ENCODE measurements around the gene GPATCH1. TPM values are rescaled to one million over a fixed set of nuclear protein-coding genes. Genes with fewer than 3 reads are reported as not detected.
"Not testable (repeated sequence)": the region's sequence is repeated elsewhere in the genome, so short reads cannot be mapped to it uniquely, and the experiment has no call there.

The GPATCH1 gene
- total and polyA plus RNA-seq, 2 experiments from 2014 or later = 5.7 to 6.4 TPM

DNA sequence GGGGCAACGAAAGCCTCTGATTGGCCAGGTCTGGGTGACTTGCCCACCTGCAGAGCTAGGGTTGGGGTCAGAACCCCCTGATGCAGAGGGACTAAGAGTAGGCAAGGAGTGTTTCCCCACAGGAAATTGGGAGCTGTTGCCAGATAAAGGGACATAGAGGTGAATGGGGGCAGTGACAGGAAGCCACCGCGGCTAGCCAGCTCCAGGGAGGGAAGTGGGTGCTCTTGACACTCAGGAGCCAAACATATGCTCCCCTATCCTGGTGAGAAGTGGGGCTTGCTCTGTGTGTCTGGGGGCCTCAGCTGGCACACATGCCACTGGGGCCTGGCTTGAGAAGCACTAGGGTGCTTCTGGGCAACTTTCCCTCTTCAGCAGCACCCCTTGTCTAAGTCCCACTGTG, 76.9 kb downstream of the GPATCH1 start:
- Histone ChIP-seq H3K4me1 (ENCODE audit: low read depth) (no peaks in the 10 kb centered on the region), H3K4me3 (no peak overlapping the region), H3K36me3 (no peaks in the 10 kb centered on the region), H3K27ac (no peak overlapping the region), H3K9me3 (ENCODE audit: low read depth) (no peaks in the 10 kb centered on the region), H3K27me3 (no peaks in the 10 kb centered on the region)
- no peak for DNase-seq (ENCODE audit: low read depth in 1 of 2, low spot score in 1 of 2)
- TF ChIP-seq, protein P1, sequence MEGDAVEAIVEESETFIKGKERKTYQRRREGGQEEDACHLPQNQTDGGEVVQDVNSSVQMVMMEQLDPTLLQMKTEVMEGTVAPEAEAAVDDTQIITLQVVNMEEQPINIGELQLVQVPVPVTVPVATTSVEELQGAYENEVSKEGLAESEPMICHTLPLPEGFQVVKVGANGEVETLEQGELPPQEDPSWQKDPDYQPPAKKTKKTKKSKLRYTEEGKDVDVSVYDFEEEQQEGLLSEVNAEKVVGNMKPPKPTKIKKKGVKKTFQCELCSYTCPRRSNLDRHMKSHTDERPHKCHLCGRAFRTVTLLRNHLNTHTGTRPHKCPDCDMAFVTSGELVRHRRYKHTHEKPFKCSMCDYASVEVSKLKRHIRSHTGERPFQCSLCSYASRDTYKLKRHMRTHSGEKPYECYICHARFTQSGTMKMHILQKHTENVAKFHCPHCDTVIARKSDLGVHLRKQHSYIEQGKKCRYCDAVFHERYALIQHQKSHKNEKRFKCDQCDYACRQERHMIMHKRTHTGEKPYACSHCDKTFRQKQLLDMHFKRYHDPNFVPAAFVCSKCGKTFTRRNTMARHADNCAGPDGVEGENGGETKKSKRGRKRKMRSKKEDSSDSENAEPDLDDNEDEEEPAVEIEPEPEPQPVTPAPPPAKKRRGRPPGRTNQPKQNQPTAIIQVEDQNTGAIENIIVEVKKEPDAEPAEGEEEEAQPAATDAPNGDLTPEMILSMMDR (IDR thresholded peaks at IDR 0.05; ENCODE audit: low read depth, low read length) = no peak

DNA sequence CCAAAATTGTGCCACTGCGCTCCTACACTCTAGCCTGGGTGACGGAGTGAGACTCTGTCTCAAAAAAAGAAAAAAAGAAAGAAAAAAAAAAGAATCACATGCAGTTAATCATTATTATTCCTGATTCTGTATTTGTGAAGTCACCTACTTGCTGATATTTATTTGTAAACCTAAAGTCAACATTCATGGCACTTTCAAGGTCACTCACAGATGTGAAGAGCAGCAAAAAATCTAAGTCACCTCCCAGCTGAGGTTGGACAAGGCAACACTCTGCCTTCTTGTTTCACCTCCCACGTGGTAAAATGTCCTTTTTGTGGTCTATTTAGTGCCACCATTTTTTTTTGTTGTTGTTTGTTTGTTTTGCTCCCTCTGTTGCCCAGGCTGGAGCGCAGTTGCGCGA, 77.4 kb downstream of the GPATCH1 start:
- Histone ChIP-seq H3K4me3 (no peak overlapping the region), H3K27me3 (no peaks in the 10 kb centered on the region), H3K36me3 (no peaks in the 10 kb centered on the region), H3K9me3 (ENCODE audit: low read depth) (no peaks in the 10 kb centered on the region), H3K27ac (no peak overlapping the region), H3K4me1 (ENCODE audit: low read depth) (no peaks in the 10 kb centered on the region)
- DNase-seq (ENCODE audit: low read depth in 1 of 2, low spot score in 1 of 2) = no peak
- TF ChIP-seq, protein P1 (IDR thresholded peaks at IDR 0.05; ENCODE audit: low read depth, low read length) = no peak

DNA sequence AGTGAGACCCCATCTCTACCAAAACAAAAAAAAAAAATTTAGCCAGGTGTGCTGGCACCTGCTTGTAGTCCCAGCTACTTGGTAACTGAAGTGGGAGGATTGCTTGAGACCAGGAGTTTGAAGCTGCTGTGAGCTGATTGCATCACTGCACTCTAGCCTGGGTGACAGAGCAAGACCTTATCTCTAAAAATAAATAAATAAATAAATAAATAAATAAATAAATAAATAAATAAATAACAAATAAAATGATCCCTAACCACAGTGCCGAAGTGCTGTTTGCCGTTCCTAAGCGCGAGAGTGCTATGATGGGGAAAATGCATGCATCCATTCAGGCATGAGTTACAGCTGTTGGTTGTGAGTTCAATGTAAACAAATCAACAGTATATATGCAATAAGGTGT, 78.2 kb downstream of the GPATCH1 start:
- no peak for DNase-seq (ENCODE audit: low read depth in 1 of 2, low spot score in 1 of 2)
- TF ChIP-seq, protein P1 (IDR thresholded peaks at IDR 0.05; ENCODE audit: low read depth, low read length) = no peak
- no peak overlapping the region for H3K27ac ChIP-seq

DNA sequence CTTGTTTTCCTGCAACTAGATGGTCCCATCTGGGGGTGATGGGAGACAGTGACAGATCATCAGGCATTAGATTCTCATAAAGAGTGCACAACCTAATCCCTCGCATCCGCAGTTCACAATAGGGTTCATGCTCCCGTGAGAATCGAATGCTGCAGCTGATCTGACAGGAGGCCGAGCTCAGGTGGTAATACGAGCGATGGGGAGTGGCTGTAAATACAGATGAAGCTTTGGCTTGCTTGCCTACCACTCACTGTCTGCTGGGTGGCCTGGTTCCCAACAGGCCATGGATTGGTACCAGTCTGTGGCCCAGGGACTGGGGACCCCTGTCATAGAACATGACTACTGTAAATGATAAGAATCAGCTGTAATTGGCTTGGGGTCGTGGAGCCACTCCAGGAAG, 78.9 kb downstream of the GPATCH1 start:
- TF ChIP-seq, protein P1 (IDR thresholded peaks at IDR 0.05; ENCODE audit: low read depth, low read length) = no peak
- H3K9me3 ChIP-seq (ENCODE audit: low read depth) = no peaks in the 10 kb centered on the region
- H3K36me3 ChIP-seq = no peaks in the 10 kb centered on the region
- no peak overlapping the region for H3K27ac ChIP-seq
- H3K4me3 ChIP-seq = no peak overlapping the region
- DNase-seq (ENCODE audit: low read depth in 1 of 2, low spot score in 1 of 2) = no peak
- no peaks in the 10 kb centered on the region for H3K4me1 ChIP-seq (ENCODE audit: low read depth)
- H3K27me3 ChIP-seq = no peaks in the 10 kb centered on the region

More for the DNA sequence above, 78.2 kb downstream of the GPATCH1 start:
- Histone ChIP-seq H3K36me3 (no peaks in the 10 kb centered on the region), H3K27me3 (no peaks in the 10 kb centered on the region), H3K9me3 (ENCODE audit: low read depth) (no peaks in the 10 kb centered on the region), H3K4me3 (no peak overlapping the region), H3K4me1 (ENCODE audit: low read depth) (no peaks in the 10 kb centered on the region)

DNA sequence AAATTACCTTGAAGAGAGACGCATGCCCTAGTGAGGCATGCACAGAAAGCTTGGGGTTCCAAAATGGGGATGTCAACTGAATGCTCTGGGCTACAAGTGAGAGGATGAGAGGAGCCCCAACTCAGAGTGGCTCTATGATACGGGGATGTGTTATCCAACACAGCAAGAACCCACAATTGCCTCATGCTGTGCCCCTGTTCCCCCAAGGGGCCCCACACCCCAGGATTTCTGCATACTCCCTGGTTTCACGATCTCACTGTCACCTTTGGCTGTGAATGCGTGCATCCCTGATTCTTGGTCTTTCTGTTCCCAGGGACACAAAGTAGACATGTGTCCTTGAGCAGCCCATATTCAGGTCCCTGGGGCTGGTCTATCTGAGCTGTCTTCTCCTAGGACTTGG, 80.2 kb downstream of the GPATCH1 start:
- H3K4me1 ChIP-seq (ENCODE audit: low read depth) = no peaks in the 10 kb centered on the region
- no peak overlapping the region for H3K27ac ChIP-seq
- no peaks in the 10 kb centered on the region for H3K9me3 ChIP-seq (ENCODE audit: low read depth)
- H3K27me3 ChIP-seq = no peaks in the 10 kb centered on the region
- H3K4me3 ChIP-seq = no peak overlapping the region
- no peaks in the 10 kb centered on the region for H3K36me3 ChIP-seq
- no peak for DNase-seq (ENCODE audit: low read depth in 1 of 2, low spot score in 1 of 2)
- TF ChIP-seq, protein P1 (IDR thresholded peaks at IDR 0.05; ENCODE audit: low read depth, low read length) = no peak

DNA sequence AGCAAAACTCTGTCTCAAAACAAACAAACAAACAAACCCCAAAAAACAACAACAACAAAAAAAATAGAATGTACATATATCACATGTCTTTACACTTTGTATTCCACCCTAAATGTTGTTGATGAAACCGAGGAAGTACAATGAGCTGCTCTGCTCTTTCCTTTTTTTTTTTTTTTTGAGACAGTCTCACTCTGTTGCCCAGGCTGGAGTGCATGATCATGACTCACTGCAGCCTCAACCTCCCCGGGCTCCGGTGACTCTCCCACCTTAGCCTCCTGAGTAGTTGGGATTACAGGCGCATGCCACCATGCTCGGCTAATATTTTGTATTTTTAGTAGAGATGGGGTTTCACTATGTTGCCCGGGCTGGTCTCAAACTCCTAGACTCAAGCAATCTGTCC, 82.5 kb downstream of the GPATCH1 start:
- Histone ChIP-seq H3K27ac (no peak overlapping the region), H3K4me1 (ENCODE audit: low read depth) (no peaks in the 10 kb centered on the region), H3K36me3 (no peaks in the 10 kb centered on the region), H3K4me3 (no peak overlapping the region), H3K9me3 (ENCODE audit: low read depth) (no peaks in the 10 kb centered on the region), H3K27me3 (no peaks in the 10 kb centered on the region)
- TF ChIP-seq, protein P1 (IDR thresholded peaks at IDR 0.05; ENCODE audit: low read depth, low read length) = no peak
- DNase-seq (ENCODE audit: low read depth in 1 of 2, low spot score in 1 of 2) = no peak

DNA sequence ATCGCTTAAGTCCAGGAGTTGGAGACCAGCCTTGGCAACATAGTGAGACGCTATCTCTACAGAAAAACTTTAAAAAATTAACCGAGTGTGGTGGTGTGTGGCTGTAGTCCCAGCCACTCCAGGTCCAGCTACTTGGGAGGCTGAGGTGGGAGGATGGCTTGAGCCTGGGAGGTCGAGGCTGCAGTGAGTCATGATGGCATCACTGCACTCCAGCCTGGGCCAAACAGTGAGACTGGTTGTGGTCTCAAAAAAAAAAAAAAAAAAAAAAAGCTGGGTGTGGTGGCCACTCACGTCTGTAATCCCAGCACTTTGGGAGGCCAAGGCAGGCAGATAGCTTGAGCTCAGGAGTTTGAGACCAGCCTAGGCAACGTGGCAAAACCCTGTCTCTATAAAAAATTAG, 85.1 kb downstream of the GPATCH1 start:
- not testable (repeated sequence) for H3K4me3 ChIP-seq; H3K4me1 ChIP-seq (ENCODE audit: low read depth); DNase-seq (ENCODE audit: low read depth in 1 of 2, low spot score in 1 of 2); H3K27ac ChIP-seq; H3K9me3 ChIP-seq (ENCODE audit: low read depth); H3K36me3 ChIP-seq; H3K27me3 ChIP-seq

All from cardiac muscle cell (in vitro differentiated cells and primary cell).